ENCODE results near the gene TGM5. TPM values are rescaled to one million over a fixed set of nuclear protein-coding genes. Genes with fewer than 3 reads are reported as not detected.

The TGM5 gene
- total and polyA plus RNA-seq, 2 donors (not counting 3 experiments of a cell fraction or from before 2014, with no cell fraction given) = not detected

- Histone ChIP-seq H3K27me3 (ENCODE audit: control insufficient read depth in 2 of 2, insufficient read depth in 2 of 2, low read length in 2 of 2) (peaks cover 9 to 23% of the 10 kb centered on the region in 2 experiments), H3K4me2 (ENCODE audit: insufficient read depth, low read length) (no peak overlapping the region), H3K9ac (replicated peaks; ENCODE audit: extremely low read depth, insufficient read depth, low read length) (no peak overlapping the region), H3K9me1 (replicated peaks; ENCODE audit: control insufficient read depth, extremely low read depth, insufficient read depth, low read length) (no peaks in the 10 kb centered on the region), H2AFZ (ENCODE audit: low read depth, low read length) (no peak overlapping the region), H3K36me3 (ENCODE audit: control insufficient read depth in 2 of 2, extremely low read depth in 1 of 2, insufficient read depth in 2 of 2, low read length in 2 of 2) (no peaks in the 10 kb centered on the region), H4K20me1 (replicated peaks; ENCODE audit: control insufficient read depth, extremely low read depth, insufficient read depth, low read length) (no peaks in the 10 kb centered on the region), H3K4me3 (replicated peaks in 1 of 3; ENCODE audit: insufficient read depth in 1 of 3, low read depth in 1 of 3, low read length in 3 of 3) (no peak overlapping the region), H3K79me2 (ENCODE audit: control insufficient read depth, insufficient read depth, low read length) (no peaks in the 10 kb centered on the region), H3K27ac (ENCODE audit: insufficient read depth, low read depth, low read length) (no peak overlapping the region), H3K4me1 (ENCODE audit: control insufficient read depth, extremely low read depth, insufficient read depth, low read length) (no peaks in the 10 kb centered on the region), H3K9me3 (replicated peaks; ENCODE audit: control insufficient read depth, insufficient read depth, low read length) (no peaks in the 10 kb centered on the region)
- intact Hi-C loops (cut with micrococcal nuclease) = loop anchor here (10.0 kb wide), 1 partner anchor 504 kb away; no protein-coding TSS in a partner anchor
- ChIA-PET CTCF (interaction anchor here (0.6 to 3.0 kb wide), 7 partner anchors 15 to 79 kb away, joined by 3 to 40 read pairs (median 5); partner anchors contain the start of gene CCNDBP1), POLR2A (no interaction called here)
- dilution Hi-C loops (cut with MboI; ENCODE audit: extremely low pct_ligation_motif_present, low sequenced_read_pairs) = no loop called here
- TF ChIP-seq FOS (IDR thresholded peaks at IDR 0.05; ENCODE audit: borderline replicate concordance, insufficient read depth, low read length) (no peak), POLR2A (IDR thresholded peaks at IDR 0.05; ENCODE audit: low read depth, low read length) (no peak), JUN (IDR thresholded peaks at IDR 0.05; ENCODE audit: borderline replicate concordance, insufficient read depth, insufficient read length, low read depth) (no peak), MYC (IDR thresholded peaks at IDR 0.05; ENCODE audit: low read depth, low read length) (no peak), POLR2AphosphoS5 (IDR thresholded peaks at IDR 0.05; ENCODE audit: insufficient read depth, low read depth, low read length) (no peak)
- DNase-seq (ENCODE audit: low read depth, low spot score) (no peak), FAIRE-seq (no peak)
- BruUV-seq (replicated peaks) = no TSS peak
These were observed 58.4 kb downstream of the TGM5 start for GRCh38 chr15:43208052-43209002.

- no peaks in the 10 kb centered on the region for H3K4me1 ChIP-seq (ENCODE audit: control insufficient read depth, extremely low read depth, insufficient read depth, low read length)
- no peak overlapping the region for H3K4me3 ChIP-seq (replicated peaks in 1 of 3; ENCODE audit: insufficient read depth in 1 of 3, low read depth in 1 of 3, low read length in 3 of 3)
- dilution Hi-C loops (cut with MboI; ENCODE audit: extremely low pct_ligation_motif_present, low sequenced_read_pairs) = no loop called here
- FAIRE-seq (no peak), DNase-seq (ENCODE audit: low read depth, low spot score) (no peak)
- H3K4me2 ChIP-seq (ENCODE audit: insufficient read depth, low read length) = no peak overlapping the region
- H3K9me3 ChIP-seq (replicated peaks; ENCODE audit: control insufficient read depth, insufficient read depth, low read length) = no peaks in the 10 kb centered on the region
- H4K20me1 ChIP-seq (replicated peaks; ENCODE audit: control insufficient read depth, extremely low read depth, insufficient read depth, low read length) = no peaks in the 10 kb centered on the region
- no peaks in the 10 kb centered on the region for H3K9me1 ChIP-seq (replicated peaks; ENCODE audit: control insufficient read depth, extremely low read depth, insufficient read depth, low read length)
- POLR2A ChIA-PET = no interaction called here
- CTCF ChIA-PET = interaction anchor here (1.5 to 5.3 kb wide), 5 partner anchors 14 to 80 kb away, joined by 3 to 48 read pairs (median 5); no protein-coding TSS in a partner anchor
- H2AFZ ChIP-seq (ENCODE audit: low read depth, low read length) = no peak overlapping the region
- no TSS peak for BruUV-seq (replicated peaks)
- no peak overlapping the region for H3K9ac ChIP-seq (replicated peaks; ENCODE audit: extremely low read depth, insufficient read depth, low read length)
- intact Hi-C loops (cut with micrococcal nuclease) = loop anchor here (10.0 kb wide), 1 partner anchor 502 kb away; no protein-coding TSS in a partner anchor
- no peaks in the 10 kb centered on the region for H3K36me3 ChIP-seq (ENCODE audit: control insufficient read depth in 2 of 2, extremely low read depth in 1 of 2, insufficient read depth in 2 of 2, low read length in 2 of 2)
- H3K27ac ChIP-seq (ENCODE audit: insufficient read depth, low read depth, low read length) = no peak overlapping the region
- H3K79me2 ChIP-seq (ENCODE audit: control insufficient read depth, insufficient read depth, low read length) = no peaks in the 10 kb centered on the region
- H3K27me3 ChIP-seq (ENCODE audit: control insufficient read depth in 2 of 2, insufficient read depth in 2 of 2, low read length in 2 of 2) = peaks cover 9 to 23% of the 10 kb centered on the region in 2 experiments
- TF ChIP-seq POLR2AphosphoS5 (IDR thresholded peaks at IDR 0.05; ENCODE audit: insufficient read depth, low read depth, low read length) (no peak), MYC (IDR thresholded peaks at IDR 0.05; ENCODE audit: low read depth, low read length) (no peak), GATA2 (IDR thresholded peaks at IDR 0.05; ENCODE audit: insufficient read depth, insufficient read length, low read depth, low read length) (no peak), MAX (IDR thresholded peaks at IDR 0.05; ENCODE audit: insufficient read depth, insufficient read length) (no peak), CTCF (IDR thresholded peaks at IDR 0.05; ENCODE audit: extremely low read depth in 1 of 2, insufficient read depth in 1 of 2, low read depth in 1 of 2, low read length in 2 of 2) (no peak), FOS (IDR thresholded peaks at IDR 0.05; ENCODE audit: borderline replicate concordance, insufficient read depth, low read length) (no peak), POLR2A (IDR thresholded peaks at IDR 0.05; ENCODE audit: low read depth, low read length) (no peak), JUN (IDR thresholded peaks at IDR 0.05; ENCODE audit: borderline replicate concordance, insufficient read depth, insufficient read length, low read depth) (no peak)
These were observed 59.7 kb downstream of the TGM5 start for GRCh38 chr15:43207024-43207423.
